ENCODE results near the gene PLCB2.

DNA sequence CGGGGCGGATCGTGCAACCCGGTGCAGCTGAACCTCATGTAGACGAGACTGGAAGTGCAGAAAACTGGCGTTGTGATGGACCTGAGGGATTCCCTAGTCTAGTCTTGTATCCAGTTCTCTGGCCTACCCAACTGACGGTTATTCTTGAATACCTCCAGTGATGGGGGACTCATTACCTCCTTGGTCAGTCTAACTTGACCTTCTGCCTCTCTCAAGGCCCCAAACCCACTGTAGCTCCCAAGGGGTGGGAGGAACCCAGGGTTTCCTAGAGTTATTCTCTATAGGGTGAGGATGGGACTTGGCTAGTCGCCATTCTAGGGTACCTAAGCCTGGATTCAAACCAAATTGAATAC is 57.5 kb downstream of the PLCB2 start:
- TF ChIP-seq, protein P1, sequence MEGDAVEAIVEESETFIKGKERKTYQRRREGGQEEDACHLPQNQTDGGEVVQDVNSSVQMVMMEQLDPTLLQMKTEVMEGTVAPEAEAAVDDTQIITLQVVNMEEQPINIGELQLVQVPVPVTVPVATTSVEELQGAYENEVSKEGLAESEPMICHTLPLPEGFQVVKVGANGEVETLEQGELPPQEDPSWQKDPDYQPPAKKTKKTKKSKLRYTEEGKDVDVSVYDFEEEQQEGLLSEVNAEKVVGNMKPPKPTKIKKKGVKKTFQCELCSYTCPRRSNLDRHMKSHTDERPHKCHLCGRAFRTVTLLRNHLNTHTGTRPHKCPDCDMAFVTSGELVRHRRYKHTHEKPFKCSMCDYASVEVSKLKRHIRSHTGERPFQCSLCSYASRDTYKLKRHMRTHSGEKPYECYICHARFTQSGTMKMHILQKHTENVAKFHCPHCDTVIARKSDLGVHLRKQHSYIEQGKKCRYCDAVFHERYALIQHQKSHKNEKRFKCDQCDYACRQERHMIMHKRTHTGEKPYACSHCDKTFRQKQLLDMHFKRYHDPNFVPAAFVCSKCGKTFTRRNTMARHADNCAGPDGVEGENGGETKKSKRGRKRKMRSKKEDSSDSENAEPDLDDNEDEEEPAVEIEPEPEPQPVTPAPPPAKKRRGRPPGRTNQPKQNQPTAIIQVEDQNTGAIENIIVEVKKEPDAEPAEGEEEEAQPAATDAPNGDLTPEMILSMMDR (conservative IDR thresholded peaks at IDR 0.05; ENCODE audit: low read length) = no peak
- TF ChIP-seq EZH2phosphoT487 (IDR thresholded peaks at IDR 0.05; ENCODE audit: borderline replicate concordance) = no peak

Data from Loucy (cell line).